ENCODE results near the gene BBS5. TPM values are rescaled to one million over a fixed set of nuclear protein-coding genes. Genes with fewer than 3 reads are reported as not detected.
"Not testable (repeated sequence)": the region's sequence is repeated elsewhere in the genome, so short reads cannot be mapped to it uniquely, and the experiment has no call there.

Gene BBS5
- total and polyA plus RNA-seq, 2 experiments from 2014 or later = 4.5 to 8.0 TPM

GRCh38 chr2:169439900-169440299 lies 39.4 kb upstream of the BBS5 start:
- Histone ChIP-seq H3K4me1 (ENCODE audit: insufficient read depth) (no peaks in the 10 kb centered on the region), H3K36me3 (ENCODE audit: low read depth) (no peaks in the 10 kb centered on the region), H3K27me3 (replicated peaks; ENCODE audit: insufficient read depth) (peaks cover 23% of the 10 kb centered on the region), H3K4me3 (no peak overlapping the region), H3K27ac (no peak overlapping the region), H3K9ac (no peak overlapping the region), H3K9me2 (ENCODE audit: insufficient read depth) (no peaks in the 10 kb centered on the region), H2AFZ (no peak overlapping the region), H4K20me1 (ENCODE audit: insufficient read depth) (no peaks in the 10 kb centered on the region), H3K4me2 (ENCODE audit: unreplicated experiment) (no peak overlapping the region), H3K9me3 (ENCODE audit: low read depth) (no peaks in the 10 kb centered on the region), H3K79me2 (ENCODE audit: insufficient read depth) (no peaks in the 10 kb centered on the region), H3F3A (ENCODE audit: insufficient read depth) (no peaks in the 10 kb centered on the region)
- in situ Hi-C loops (cut with MboI) = no loop called here
- TF ChIP-seq EZH2 (IDR thresholded peaks at IDR 0.05; ENCODE audit: insufficient read depth, poor library complexity, severe bottlenecking) = no peak
- no peak for TF ChIP-seq EZH2phosphoT487 (IDR thresholded peaks at IDR 0.05; ENCODE audit: insufficient read depth, low read depth)
- 42 to 48% methylated on average over 3 of the region's 3 CpGs for WGBS, 2 experiments (ENCODE audit: low coverage in 1 of 2, low lambda C conversion rate in 2 of 2, missing lambda C conversion rate in 2 of 2)
- DNase-seq = no peak

- no peaks in the 10 kb centered on the region for H4K20me1 ChIP-seq (ENCODE audit: insufficient read depth)
- no peaks in the 10 kb centered on the region for H3K36me3 ChIP-seq (ENCODE audit: low read depth)
- in situ Hi-C loops (cut with MboI) = no loop called here
- H3K9me3 ChIP-seq (ENCODE audit: low read depth) = no peaks in the 10 kb centered on the region
- no peak overlapping the region for H3K9ac ChIP-seq
- no peaks in the 10 kb centered on the region for H3K4me1 ChIP-seq (ENCODE audit: insufficient read depth)
- no peaks in the 10 kb centered on the region for H3F3A ChIP-seq (ENCODE audit: insufficient read depth)
- H3K9me2 ChIP-seq (ENCODE audit: insufficient read depth) = no peaks in the 10 kb centered on the region
- H3K27ac ChIP-seq = no peak overlapping the region
- H3K4me2 ChIP-seq (ENCODE audit: unreplicated experiment) = no peak overlapping the region
- H3K4me3 ChIP-seq = no peak overlapping the region
- H2AFZ ChIP-seq = no peak overlapping the region
- H3K27me3 ChIP-seq (replicated peaks; ENCODE audit: insufficient read depth) = peaks cover 14% of the 10 kb centered on the region
- DNase-seq = no peak
- TF ChIP-seq EZH2 (IDR thresholded peaks at IDR 0.05; ENCODE audit: insufficient read depth, poor library complexity, severe bottlenecking) (no peak), EZH2phosphoT487 (IDR thresholded peaks at IDR 0.05; ENCODE audit: insufficient read depth, low read depth) (no peak)
- H3K79me2 ChIP-seq (ENCODE audit: insufficient read depth) = no peaks in the 10 kb centered on the region
Observed at GRCh38 chr2:169446452-169446851, 32.8 kb upstream of the BBS5 start.

GRCh38 chr2:169448316-169448715 lies 31.0 kb upstream of the BBS5 start:
- H3K9me3 ChIP-seq (ENCODE audit: low read depth) = no peaks in the 10 kb centered on the region
- TF ChIP-seq EZH2phosphoT487 (IDR thresholded peaks at IDR 0.05; ENCODE audit: insufficient read depth, low read depth) = no peak
- TF ChIP-seq EZH2 (IDR thresholded peaks at IDR 0.05; ENCODE audit: insufficient read depth, poor library complexity, severe bottlenecking) = no peak
- H2AFZ ChIP-seq = no peak overlapping the region
- no peak overlapping the region for H3K9ac ChIP-seq
- no peak overlapping the region for H3K4me3 ChIP-seq
- H4K20me1 ChIP-seq (ENCODE audit: insufficient read depth) = no peaks in the 10 kb centered on the region
- H3K27me3 ChIP-seq (replicated peaks; ENCODE audit: insufficient read depth) = peaks cover 8% of the 10 kb centered on the region
- no peaks in the 10 kb centered on the region for H3K79me2 ChIP-seq (ENCODE audit: insufficient read depth)
- H3K9me2 ChIP-seq (ENCODE audit: insufficient read depth) = no peaks in the 10 kb centered on the region
- DNase-seq = no peak
- no peak overlapping the region for H3K4me2 ChIP-seq (ENCODE audit: unreplicated experiment)
- no peaks in the 10 kb centered on the region for H3K36me3 ChIP-seq (ENCODE audit: low read depth)
- no peak overlapping the region for H3K27ac ChIP-seq
- H3F3A ChIP-seq (ENCODE audit: insufficient read depth) = no peaks in the 10 kb centered on the region
- no peaks in the 10 kb centered on the region for H3K4me1 ChIP-seq (ENCODE audit: insufficient read depth)
- in situ Hi-C loops (cut with MboI) = no loop called here
- WGBS, 2 experiments (ENCODE audit: low coverage in 1 of 2, low lambda C conversion rate in 2 of 2, missing lambda C conversion rate in 2 of 2) = 46 to 47% methylated on average over 3 of the region's 3 CpGs

GRCh38 chr2:169448865-169449264 lies 30.4 kb upstream of the BBS5 start:
- Histone ChIP-seq H3K36me3 (ENCODE audit: low read depth) (no peaks in the 10 kb centered on the region), H2AFZ (no peak overlapping the region), H3K4me2 (ENCODE audit: unreplicated experiment) (no peak overlapping the region), H3K9me3 (ENCODE audit: low read depth) (no peaks in the 10 kb centered on the region), H3K9ac (no peak overlapping the region), H3K27ac (no peak overlapping the region), H3K79me2 (ENCODE audit: insufficient read depth) (no peaks in the 10 kb centered on the region), H3F3A (ENCODE audit: insufficient read depth) (no peaks in the 10 kb centered on the region), H4K20me1 (ENCODE audit: insufficient read depth) (no peaks in the 10 kb centered on the region), H3K27me3 (replicated peaks; ENCODE audit: insufficient read depth) (peaks cover 8% of the 10 kb centered on the region), H3K9me2 (ENCODE audit: insufficient read depth) (no peaks in the 10 kb centered on the region), H3K4me1 (ENCODE audit: insufficient read depth) (no peaks in the 10 kb centered on the region), H3K4me3 (no peak overlapping the region)
- in situ Hi-C loops (cut with MboI) = no loop called here
- WGBS, 2 experiments (ENCODE audit: low coverage in 1 of 2, low lambda C conversion rate in 2 of 2, missing lambda C conversion rate in 2 of 2) = 50 to 61% methylated on average over 1 of the region's 1 CpG
- DNase-seq = no peak
- TF ChIP-seq EZH2phosphoT487 (IDR thresholded peaks at IDR 0.05; ENCODE audit: insufficient read depth, low read depth) (no peak), EZH2 (IDR thresholded peaks at IDR 0.05; ENCODE audit: insufficient read depth, poor library complexity, severe bottlenecking) (no peak)

GRCh38 chr2:169452080-169452479 lies 27.2 kb upstream of the BBS5 start:
- H3K27me3 ChIP-seq (replicated peaks; ENCODE audit: insufficient read depth) = no peaks in the 10 kb centered on the region
- H3K9me3 ChIP-seq (ENCODE audit: low read depth) = no peaks in the 10 kb centered on the region
- no peaks in the 10 kb centered on the region for H3F3A ChIP-seq (ENCODE audit: insufficient read depth)
- no peak overlapping the region for H2AFZ ChIP-seq
- no peaks in the 10 kb centered on the region for H4K20me1 ChIP-seq (ENCODE audit: insufficient read depth)
- no peak overlapping the region for H3K4me3 ChIP-seq
- H3K79me2 ChIP-seq (ENCODE audit: insufficient read depth) = no peaks in the 10 kb centered on the region
- in situ Hi-C loops (cut with MboI) = loop anchor here (25.0 kb wide), 1 partner anchor 1385 kb away; no protein-coding TSS in a partner anchor
- H3K36me3 ChIP-seq (ENCODE audit: low read depth) = no peaks in the 10 kb centered on the region
- H3K9me2 ChIP-seq (ENCODE audit: insufficient read depth) = no peaks in the 10 kb centered on the region
- no peak overlapping the region for H3K9ac ChIP-seq
- no peak for TF ChIP-seq EZH2phosphoT487 (IDR thresholded peaks at IDR 0.05; ENCODE audit: insufficient read depth, low read depth)
- TF ChIP-seq EZH2 (IDR thresholded peaks at IDR 0.05; ENCODE audit: insufficient read depth, poor library complexity, severe bottlenecking) = no peak
- H3K4me2 ChIP-seq (ENCODE audit: unreplicated experiment) = no peak overlapping the region
- peak; percentile 63 for DNase-seq
- H3K27ac ChIP-seq = no peak overlapping the region
- no peaks in the 10 kb centered on the region for H3K4me1 ChIP-seq (ENCODE audit: insufficient read depth)

GRCh38 chr2:169453044-169453443 lies 26.2 kb upstream of the BBS5 start:
- not testable (repeated sequence) for H3K27ac ChIP-seq; H4K20me1 ChIP-seq (ENCODE audit: insufficient read depth); DNase-seq; H3K9me2 ChIP-seq (ENCODE audit: insufficient read depth); H3K4me2 ChIP-seq (ENCODE audit: unreplicated experiment); H3K79me2 ChIP-seq (ENCODE audit: insufficient read depth); H3K36me3 ChIP-seq (ENCODE audit: low read depth); H2AFZ ChIP-seq; H3F3A ChIP-seq (ENCODE audit: insufficient read depth); H3K9me3 ChIP-seq (ENCODE audit: low read depth); H3K27me3 ChIP-seq (replicated peaks; ENCODE audit: insufficient read depth); H3K4me3 ChIP-seq; H3K4me1 ChIP-seq (ENCODE audit: insufficient read depth); H3K9ac ChIP-seq
- WGBS, 2 experiments (ENCODE audit: low coverage in 1 of 2, low lambda C conversion rate in 2 of 2, missing lambda C conversion rate in 2 of 2) = 66 to 67% methylated on average over 8 of the region's 9 CpGs
- in situ Hi-C loops (cut with MboI) = loop anchor here (25.0 kb wide), 1 partner anchor 1384 kb away; no protein-coding TSS in a partner anchor

All from GM23248 (cell line).